NCI-H2029 (cell line): ENCODE measurements around the gene TTC28.

Experiments used
- DNase-seq: peaks from one replicate; lab custom pipeline; 2025; lab: John Stamatoyannopoulos, UW

TTC28 gene

DNA sequence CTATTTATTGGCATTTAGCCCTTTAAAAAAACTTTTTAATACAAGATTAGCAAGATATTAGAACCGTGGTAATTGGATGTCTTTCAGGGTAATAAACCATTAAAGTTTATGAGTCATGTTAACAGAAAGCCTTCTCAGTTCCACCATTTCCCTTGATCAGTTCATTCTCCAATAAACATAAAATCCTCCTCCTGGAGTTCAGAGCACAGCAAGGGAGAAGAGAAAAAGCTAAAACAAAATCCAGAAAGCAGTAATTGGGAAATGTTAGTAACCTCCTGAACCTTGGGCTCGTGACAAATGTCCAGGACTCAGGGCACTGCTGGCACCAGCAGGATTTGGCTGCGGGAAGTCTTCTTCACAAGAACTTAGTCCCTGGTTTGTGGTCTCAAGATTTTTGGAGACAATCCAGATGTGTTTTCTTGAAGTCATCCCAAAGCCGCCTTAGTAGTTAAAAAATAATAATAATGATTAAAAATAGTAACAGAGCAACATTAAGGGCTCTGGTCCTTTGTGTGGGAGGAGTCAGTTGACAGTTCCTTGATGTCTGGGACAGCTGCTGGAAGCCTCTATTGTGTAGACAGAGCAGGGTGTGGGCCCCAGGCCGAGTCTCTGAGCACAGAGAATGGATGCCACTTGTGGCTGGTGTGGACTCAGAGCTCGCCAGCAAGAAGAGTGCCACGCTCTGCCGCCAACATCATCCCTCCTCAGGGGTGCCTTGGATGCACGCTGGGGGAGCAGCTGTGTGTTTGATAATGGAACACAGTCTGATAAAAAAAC, 717.2 kb downstream of the TTC28 start:
- peak; percentile 2 for DNase-seq

DNA sequence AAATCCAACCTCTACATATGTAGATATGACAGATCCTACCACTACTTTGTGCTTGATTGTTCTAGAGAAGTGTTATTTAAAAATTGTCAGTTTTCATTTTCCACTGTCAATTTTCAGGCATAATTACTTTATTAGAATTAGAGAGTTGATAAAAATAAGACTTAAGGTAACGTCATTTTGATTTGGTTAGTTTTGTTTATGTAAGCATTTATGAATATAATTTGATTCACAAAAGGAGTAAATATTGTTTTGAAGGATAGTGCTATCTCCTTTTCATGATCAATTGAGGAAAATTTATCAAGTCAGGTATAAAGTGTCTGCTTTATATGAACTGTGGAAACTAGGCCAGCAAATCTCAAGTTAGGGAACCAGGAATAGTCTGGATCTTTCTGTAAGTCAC, 718.0 kb downstream of the TTC28 start:
- DNase-seq, result no peak

DNA sequence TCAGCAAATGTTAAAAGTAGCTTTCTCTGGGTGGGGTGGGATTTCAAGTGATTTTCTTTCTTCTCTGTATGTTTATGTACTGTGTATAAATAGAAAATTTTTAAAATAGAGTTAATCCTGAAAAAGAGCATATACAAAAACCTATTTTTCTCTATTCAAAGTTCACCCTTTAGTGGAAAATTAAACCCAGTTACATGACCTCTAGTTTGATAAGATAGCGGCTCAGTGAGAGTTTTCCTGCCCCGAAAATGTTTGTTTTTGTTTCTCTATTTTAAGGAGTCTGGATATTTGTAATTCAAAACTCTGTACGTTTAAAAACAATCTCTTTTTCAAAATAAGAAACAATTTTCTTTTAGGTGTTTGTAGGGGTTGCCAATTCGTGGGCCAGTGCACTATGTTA, 718.5 kb downstream of the TTC28 start:
- DNase-seq, result no peak

DNA sequence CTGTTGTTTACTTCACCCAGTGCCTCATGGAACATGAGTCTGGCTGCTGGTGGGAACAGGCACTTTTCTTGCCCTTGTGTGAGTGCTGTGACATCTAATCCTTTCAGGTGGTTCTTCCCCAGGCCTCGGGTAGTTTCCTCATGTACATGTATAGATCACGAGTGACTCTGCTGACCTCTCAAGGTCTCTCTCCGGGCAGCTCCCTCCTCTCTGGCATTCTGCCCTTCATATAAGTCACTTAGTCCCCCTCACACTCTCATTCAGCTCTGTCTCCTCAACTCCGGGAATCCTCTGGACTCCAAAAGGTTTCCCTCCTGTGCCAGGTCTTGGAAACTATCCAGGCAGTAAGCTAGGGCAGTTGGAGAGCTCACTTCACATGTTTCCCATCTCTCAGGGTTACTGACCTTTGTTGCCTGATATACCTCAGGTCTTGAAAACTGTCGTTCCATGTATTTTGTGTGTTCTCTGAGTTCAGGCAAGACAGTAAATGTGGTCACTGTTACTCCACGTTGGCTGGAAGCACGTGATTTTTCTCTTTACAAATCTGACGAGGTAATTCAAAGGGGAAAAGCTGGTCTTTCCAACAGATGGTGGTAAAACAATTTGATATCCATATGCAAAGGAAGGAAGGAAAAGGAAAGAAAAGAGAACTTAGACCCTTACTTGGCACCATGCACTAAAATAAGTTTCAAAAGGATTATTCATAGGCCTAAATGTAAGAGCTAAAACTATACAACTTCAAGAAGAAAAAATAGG, 720.1 kb downstream of the TTC28 start:
- no peak for DNase-seq

DNA sequence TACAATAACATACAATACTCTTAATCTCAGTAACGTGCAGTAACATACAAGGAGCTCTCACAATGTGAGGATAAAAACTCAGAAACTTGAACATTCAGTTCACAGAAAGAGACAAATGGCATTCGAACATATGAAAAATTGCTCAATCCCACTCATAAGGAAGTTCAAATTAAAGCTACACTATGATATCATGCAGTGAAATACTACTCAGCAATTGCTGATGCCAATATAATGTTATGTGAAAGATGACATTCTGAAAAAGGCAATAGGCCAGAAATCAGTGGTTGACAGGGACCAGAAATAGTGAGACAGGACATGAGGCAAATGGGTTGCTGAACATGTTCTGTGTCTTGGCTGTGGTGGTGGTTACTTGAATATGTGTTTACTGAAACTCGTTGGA, 726.9 kb downstream of the TTC28 start:
- DNase-seq, result no peak

DNA sequence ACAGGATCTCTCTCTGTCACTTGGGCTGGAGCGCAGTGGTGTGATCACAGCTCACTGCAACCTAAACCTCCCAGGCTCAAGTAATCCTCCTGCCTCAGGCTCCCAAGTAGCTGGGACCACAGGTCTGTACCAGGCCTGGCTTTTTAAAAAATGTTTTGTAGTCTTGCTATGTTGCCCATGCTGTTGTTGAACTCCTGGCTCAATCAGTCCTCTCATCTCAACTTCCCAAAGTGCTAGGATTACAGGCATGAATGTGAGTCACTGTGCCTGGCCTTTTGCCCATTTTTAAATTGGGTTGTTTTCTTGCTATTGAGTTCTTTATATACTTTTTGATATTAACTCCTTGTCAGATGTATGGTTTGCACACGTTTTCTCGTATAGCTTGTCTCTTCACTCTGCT, 727.5 kb downstream of the TTC28 start:
- DNase-seq, result no peak

DNA sequence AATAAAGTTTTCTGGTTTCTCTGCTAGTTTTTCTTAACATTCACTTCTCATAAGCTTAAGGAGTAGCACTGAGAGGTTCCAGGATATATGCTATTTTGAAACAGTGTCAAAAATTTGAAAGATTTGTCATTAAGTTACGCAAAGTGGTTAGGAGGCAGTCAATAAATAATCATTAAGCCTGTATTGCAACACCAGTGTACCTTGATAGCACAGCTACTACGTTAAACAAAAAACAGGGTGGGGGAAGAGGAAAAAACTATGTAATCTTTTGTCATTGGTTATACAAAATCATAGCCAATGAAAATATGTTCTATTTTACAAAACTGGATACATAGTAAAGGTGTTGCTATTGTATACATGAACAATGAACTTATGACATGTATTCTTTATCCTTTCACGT, 730.2 kb downstream of the TTC28 start:
- no peak for DNase-seq

DNA sequence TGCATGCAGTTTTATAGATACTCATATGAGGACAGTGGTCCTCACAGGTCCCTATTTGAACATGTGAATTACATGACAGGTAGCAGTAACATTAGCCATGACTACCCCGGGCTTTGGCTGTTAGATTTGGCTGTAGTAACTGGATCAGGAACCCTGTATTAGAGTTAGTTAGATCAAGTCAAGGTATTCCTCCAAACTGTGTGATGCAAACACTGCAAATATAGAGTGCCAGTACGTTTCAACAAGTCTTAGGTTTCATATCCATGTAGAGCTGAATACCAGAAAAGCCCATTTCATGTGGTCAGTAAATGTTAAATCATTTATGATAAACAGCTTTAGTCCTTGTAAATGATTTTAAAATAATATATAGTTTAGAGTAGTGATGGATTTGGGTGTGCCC, 731.1 kb downstream of the TTC28 start:
- no peak for DNase-seq

DNA sequence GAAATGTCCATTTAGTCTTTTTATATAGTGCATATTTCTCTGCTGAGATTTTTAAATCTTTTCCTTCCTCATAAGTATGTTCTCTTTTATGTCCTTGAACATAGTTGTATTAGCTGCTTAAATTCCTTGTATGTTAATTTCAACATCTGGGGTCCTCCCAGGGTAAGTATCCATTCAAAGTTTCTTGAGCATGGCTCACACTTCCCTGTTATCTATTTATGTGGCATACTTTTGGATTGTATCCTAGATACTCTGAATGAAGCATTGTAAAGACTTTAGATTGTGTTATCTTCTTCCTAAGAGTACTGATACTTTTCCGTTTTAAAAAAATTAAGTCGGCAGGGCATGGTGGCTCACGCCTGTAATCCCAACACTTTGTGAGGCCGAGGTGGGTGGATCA, 732.2 kb downstream of the TTC28 start:
- no peak for DNase-seq

DNA sequence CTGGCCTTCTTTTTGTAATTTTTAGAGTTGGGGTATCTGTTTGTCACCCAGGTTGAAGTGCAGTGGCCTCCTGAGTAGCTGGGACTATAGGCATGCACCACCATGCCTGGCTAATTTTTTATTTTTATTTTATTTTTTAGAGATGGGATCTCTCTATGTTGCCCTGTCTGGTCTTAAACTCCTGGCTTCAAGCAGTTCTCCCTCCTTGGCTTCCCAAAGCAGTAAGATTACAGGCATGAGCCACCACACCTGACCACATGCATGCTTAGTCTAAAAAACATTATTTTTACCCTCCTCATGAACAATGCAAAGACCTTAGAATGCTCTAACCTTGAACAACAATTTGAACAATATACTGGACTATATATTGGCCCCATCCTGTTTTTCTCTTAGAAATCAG, 738.5 kb downstream of the TTC28 start:
- DNase-seq, result no peak

DNA sequence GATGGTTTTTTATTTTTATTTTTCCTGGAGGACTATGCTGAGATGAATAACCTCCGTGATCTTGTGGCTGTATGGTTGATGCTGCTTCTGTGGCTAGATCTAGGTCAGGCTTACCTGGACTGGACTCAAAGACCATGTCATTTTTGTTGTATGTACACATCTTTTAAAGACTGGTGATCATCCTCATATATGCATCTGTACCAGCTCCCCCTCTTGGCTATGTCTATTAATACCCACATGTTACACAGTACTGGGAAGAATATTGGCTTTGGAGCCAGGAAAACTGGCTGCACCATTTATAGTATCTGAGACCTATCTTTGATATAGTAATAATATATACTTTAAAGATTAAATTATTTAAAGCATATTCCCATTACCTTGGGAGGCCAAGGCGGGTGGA, 742.2 kb downstream of the TTC28 start:
- DNase-seq, result no peak

DNA sequence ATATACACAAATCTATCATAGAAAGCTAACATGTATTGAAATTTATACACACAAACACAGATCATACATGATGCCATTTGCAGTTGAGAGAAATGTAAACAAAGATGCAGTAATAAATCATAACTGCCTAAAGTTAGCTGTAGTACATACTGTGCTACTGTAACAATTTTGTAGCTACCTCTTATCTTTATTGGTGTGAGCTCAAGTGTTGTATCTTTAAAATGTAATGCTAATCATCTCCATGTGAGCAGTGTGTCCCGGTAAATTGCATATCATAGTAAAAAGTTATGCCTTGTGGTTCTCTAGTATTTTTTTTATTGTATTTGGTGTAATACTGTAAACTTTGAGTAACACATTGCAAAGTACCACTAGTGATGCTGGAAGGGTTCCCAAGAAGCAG, 743.7 kb downstream of the TTC28 start:
- no peak for DNase-seq

DNA sequence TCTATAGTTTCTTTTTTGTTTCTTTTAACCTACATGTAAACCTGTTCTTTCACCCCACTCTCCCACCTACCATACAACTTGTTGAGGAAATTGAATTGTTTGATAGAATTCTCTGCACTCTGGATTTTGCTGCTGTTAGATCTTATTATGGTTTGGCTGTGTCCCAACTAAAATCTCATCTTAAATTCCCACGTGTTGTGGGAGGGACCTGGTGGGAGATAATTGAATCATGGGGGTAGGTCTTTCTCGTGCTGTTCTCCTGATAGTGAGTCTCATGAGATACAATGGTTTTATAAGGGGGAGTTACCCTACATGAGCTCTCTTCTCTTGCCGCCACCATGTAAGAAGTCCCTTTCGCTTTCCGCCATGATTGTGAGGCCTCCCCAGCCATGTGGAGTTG, 745.6 kb downstream of the TTC28 start:
- DNase-seq, result no peak

DNA sequence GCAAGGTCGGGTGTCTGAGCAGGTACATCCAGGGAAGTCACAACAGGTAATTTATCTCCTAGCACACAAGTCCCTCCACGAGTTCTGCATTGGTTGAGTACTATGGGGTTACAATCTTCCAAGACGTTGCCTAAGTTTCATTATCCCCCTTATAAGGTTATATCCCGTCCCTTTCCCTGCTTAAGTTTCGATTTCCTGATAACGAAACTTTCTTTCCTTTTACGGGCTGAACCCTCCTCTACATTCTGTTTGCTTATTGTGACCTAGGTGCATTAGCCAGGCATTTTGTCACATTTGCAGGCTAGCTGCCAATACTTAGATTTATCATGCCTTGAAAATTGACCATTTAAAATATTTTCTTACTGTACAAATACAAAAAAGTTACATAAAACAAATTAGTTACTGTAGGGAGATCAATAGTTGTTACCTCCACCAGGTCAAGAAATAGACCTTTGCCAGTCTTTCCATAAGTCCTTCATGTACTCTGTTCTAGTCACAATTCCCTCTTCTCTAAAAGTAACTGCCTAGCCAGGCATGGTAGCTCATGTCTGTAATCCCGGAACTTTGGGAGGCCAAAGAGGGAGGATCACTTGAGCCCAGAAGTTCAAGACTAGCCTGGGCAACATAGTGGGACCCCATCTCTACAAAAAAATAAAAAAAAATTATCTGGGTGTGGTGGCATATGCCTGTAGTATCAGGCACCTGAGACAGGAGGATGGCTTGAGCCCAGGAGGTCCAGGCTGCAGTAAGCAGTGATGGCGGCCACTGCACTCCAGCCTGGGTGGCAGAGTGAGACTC, 746.3 kb downstream of the TTC28 start:
- no peak for DNase-seq

DNA sequence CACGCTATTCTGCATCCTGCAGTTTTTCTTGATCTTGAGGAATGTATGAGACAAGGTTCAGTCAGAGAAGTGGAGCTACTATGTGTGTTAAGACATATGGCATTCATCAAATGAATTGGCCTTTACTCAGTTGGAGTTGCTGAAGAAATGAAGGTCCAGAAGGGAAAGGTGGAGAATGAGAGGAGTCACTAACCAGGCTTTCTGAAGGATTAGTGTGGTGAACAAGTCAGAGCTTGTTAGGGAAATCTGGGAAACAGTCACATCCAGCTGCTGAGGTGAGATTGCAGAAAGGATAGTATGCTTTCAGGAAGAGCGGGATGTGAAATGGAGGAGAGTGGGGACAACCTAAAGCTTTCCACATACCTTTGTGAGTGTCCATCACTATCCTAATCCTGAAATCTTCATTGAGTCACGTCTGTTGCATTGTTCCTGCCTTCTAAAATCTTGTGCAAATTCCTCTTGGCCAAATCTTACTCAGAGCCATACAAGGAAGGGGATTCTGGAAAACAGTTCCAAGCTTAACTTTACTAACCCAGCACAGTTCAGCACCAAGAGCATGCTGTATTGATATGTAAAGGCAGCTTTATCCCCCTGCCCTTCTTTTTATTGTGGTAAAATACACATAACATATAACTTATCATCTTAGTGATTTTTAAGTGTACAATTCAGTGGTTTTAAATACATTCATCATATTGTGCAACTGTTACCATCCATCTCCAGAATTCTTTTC, 749.1 kb downstream of the TTC28 start:
- no peak for DNase-seq
